GM12891 (cell line): ENCODE data around the gene CHST9.

Source experiments
- POLR2A ChIP-seq: IDR thresholded peaks from 2 replicates; pipeline ENCODE4 v1.6.1; 2011; ENCODE audit warnings: low read depth, low read length, control low read depth
- SPI1 ChIP-seq: IDR thresholded peaks from 2 replicates; pipeline ENCODE4 v1.6.1; 2011; ENCODE audit warnings: low read depth, low read length, control low read depth
- TAF1 ChIP-seq: IDR thresholded peaks from 2 replicates; pipeline ENCODE4 v1.6.1; 2011; ENCODE audit warnings: low read depth, low read length, control low read depth

- TF ChIP-seq POLR2A (no peak), SPI1 (no peak), TAF1 (no peak)
Measured at GRCh38 chr18:27040796-27041195, 144.3 kb downstream of the CHST9 start.
